HS-5 (cell line): Measurements from ENCODE around the gene RPS6KA5.
"Not testable (repeated sequence)": the region's sequence is repeated elsewhere in the genome, so short reads cannot be mapped to it uniquely, and the experiment has no call there.

ENCODE experiments used
- DNase-seq: peaks from one replicate; pipeline ENCODE4 v3.0.0-alpha.2; 2012; ENCODE audit warnings: low read depth

Gene RPS6KA5

GRCh38 chr14:90831821-90832220 is 228.6 kb downstream of the RPS6KA5 start:
- DNase-seq = no peak

- DNase-seq = no peak
Measured at GRCh38 chr14:90830931-90831701, 229.3 kb downstream of the RPS6KA5 start.

- DNase-seq = no peak
Measured at GRCh38 chr14:90829677-90830076, 230.8 kb downstream of the RPS6KA5 start.

GRCh38 chr14:90828642-90829487 is 231.6 kb downstream of the RPS6KA5 start:
- no peak for DNase-seq

GRCh38 chr14:90827919-90828610 is 232.4 kb downstream of the RPS6KA5 start:
- DNase-seq = peak; percentile 56

- not testable (repeated sequence) for DNase-seq
Measured at GRCh38 chr14:90823542-90823941, 236.9 kb downstream of the RPS6KA5 start.

- DNase-seq = no peak
Measured at GRCh38 chr14:90820958-90821357, 239.5 kb downstream of the RPS6KA5 start.

- DNase-seq = no peak
Measured at GRCh38 chr14:90819734-90820393, 240.6 kb downstream of the RPS6KA5 start.

GRCh38 chr14:90818715-90819114 is 241.7 kb downstream of the RPS6KA5 start:
- no peak for DNase-seq

GRCh38 chr14:90816681-90817436 is 243.6 kb downstream of the RPS6KA5 start:
- DNase-seq = no peak

GRCh38 chr14:90815822-90816662 is 244.4 kb downstream of the RPS6KA5 start, which contains the start of gene TTC7B:
TTC7B (minus strand) TSS chr14:90816430; CDS start chr14:90816295, 135 bp downstream.
- DNase-seq = no peak

- DNase-seq = no peak
Measured at GRCh38 chr14:90815572-90815821, 244.9 kb downstream of the RPS6KA5 start.

GRCh38 chr14:90814806-90815571 is 245.5 kb downstream of the RPS6KA5 start:
- no peak for DNase-seq

GRCh38 chr14:90813442-90813841 is 247.0 kb downstream of the RPS6KA5 start:
- no peak for DNase-seq

- no peak for DNase-seq
Measured at GRCh38 chr14:90812109-90812508, 248.3 kb downstream of the RPS6KA5 start.

- DNase-seq = no peak
Measured at GRCh38 chr14:90811641-90812040, 248.8 kb downstream of the RPS6KA5 start.

- DNase-seq = no peak
Measured at GRCh38 chr14:90810806-90811205, 249.6 kb downstream of the RPS6KA5 start.

GRCh38 chr14:90809530-90810312 is 250.7 kb downstream of the RPS6KA5 start:
- no peak for DNase-seq
